Measurements from ENCODE around the gene DOCK4.

The DOCK4 gene

DNA sequence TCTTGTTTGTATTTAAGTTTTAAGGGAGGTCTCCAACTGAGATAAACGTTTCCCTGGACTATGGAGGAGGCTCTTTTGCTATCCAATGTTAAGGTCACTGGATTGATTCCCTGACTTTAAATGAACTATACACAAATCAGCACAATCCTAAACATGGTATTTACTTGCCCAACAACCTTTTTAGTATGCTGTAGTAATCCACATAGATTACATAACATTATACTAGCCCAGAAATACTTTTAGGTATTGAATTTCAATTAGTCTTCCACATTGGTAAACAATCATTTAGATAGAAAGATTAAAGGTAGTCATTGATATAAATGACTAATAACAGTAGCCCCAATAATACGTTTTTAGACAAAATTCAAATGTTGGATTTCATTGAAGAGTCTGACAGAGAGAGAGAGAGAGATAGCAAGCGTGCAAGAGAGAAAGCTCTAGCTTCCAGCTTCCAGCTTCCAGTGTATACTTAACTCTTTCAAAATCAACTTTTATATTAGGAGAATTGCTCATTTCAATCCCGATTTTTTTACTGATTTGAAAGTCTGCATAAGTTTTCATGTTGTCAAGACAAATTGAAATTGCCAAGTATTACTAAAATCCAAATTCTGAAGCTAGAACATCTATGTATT lies 155.8 kb downstream of the DOCK4 start:
- Histone ChIP-seq H3K4me1 (ENCODE audit: control insufficient read depth, low read depth, low read length) (no peaks in the 10 kb centered on the region), H3K56ac (ENCODE audit: low read length) (no peak overlapping the region), H3K18ac (ENCODE audit: low read length) (no peak overlapping the region), H3K36me3 (ENCODE audit: control insufficient read depth, insufficient read depth, low read length) (no peaks in the 10 kb centered on the region), H2BK120ac (ENCODE audit: low read depth, low read length) (no peak overlapping the region), H2BK15ac (replicated peaks; ENCODE audit: low read depth) (no peak overlapping the region), H3K27me3 (ENCODE audit: insufficient read depth, low read length, poor library complexity) (no peaks in the 10 kb centered on the region), H3K23ac (ENCODE audit: low read length) (no peak overlapping the region), H2AK5ac (ENCODE audit: low read length) (no peak overlapping the region), H4K8ac (ENCODE audit: low read depth, low read length) (no peak overlapping the region), H2BK5ac (ENCODE audit: low read length) (no peak overlapping the region), H3K79me2 (ENCODE audit: control insufficient read depth, insufficient read depth, low read length) (peaks cover 10% of the 10 kb centered on the region), H3K4ac (ENCODE audit: low read depth, low read length) (no peak overlapping the region), H3K27ac (ENCODE audit: low read depth, low read length) (no peak overlapping the region), H3K9ac (ENCODE audit: low read length) (no peak overlapping the region), H3K4me3 (ENCODE audit: low read length) (no peak overlapping the region), H3K4me2 (ENCODE audit: low read length) (no peak overlapping the region), H4K5ac (ENCODE audit: low read length) (no peak overlapping the region), H3K79me1 (ENCODE audit: low read length) (peaks cover 14% of the 10 kb centered on the region)
- no CpG with 5 or more reads among the region's 4 CpGs for WGBS (ENCODE audit: extremely low coverage, insufficient coverage, low lambda C conversion rate)
- DNase-seq: no peak

GRCh38 chr7:112049555-112050249 lies 156.5 kb downstream of the DOCK4 start:
- Histone ChIP-seq H3K4me2 (ENCODE audit: low read length) (no peak overlapping the region), H3K27me3 (ENCODE audit: insufficient read depth, low read length, poor library complexity) (no peaks in the 10 kb centered on the region), H3K18ac (ENCODE audit: low read length) (no peak overlapping the region), H3K4ac (ENCODE audit: low read depth, low read length) (no peak overlapping the region), H3K79me1 (ENCODE audit: low read length) (peaks cover 14% of the 10 kb centered on the region), H4K5ac (ENCODE audit: low read length) (no peak overlapping the region), H3K79me2 (ENCODE audit: control insufficient read depth, insufficient read depth, low read length) (peaks cover 12% of the 10 kb centered on the region), H2BK120ac (ENCODE audit: low read depth, low read length) (no peak overlapping the region), H2BK5ac (ENCODE audit: low read length) (no peak overlapping the region), H3K27ac (ENCODE audit: low read depth, low read length) (no peak overlapping the region), H3K56ac (ENCODE audit: low read length) (no peak overlapping the region), H3K4me3 (ENCODE audit: low read length) (no peak overlapping the region), H2AK5ac (ENCODE audit: low read length) (no peak overlapping the region), H2BK15ac (replicated peaks; ENCODE audit: low read depth) (no peak overlapping the region), H3K36me3 (ENCODE audit: control insufficient read depth, insufficient read depth, low read length) (no peaks in the 10 kb centered on the region), H3K9ac (ENCODE audit: low read length) (no peak overlapping the region), H3K23ac (ENCODE audit: low read length) (no peak overlapping the region), H4K8ac (ENCODE audit: low read depth, low read length) (no peak overlapping the region), H3K4me1 (ENCODE audit: control insufficient read depth, low read depth, low read length) (no peaks in the 10 kb centered on the region)
- DNase-seq: no peak
- WGBS (ENCODE audit: extremely low coverage, insufficient coverage, low lambda C conversion rate): no CpG with 5 or more reads among the region's 2 CpGs

- Histone ChIP-seq H3K4ac (ENCODE audit: low read depth, low read length) (no peak overlapping the region), H3K4me2 (ENCODE audit: low read length) (no peak overlapping the region), H3K79me1 (ENCODE audit: low read length) (peaks cover 12% of the 10 kb centered on the region), H3K36me3 (ENCODE audit: control insufficient read depth, insufficient read depth, low read length) (no peaks in the 10 kb centered on the region), H2BK5ac (ENCODE audit: low read length) (no peak overlapping the region), H4K5ac (ENCODE audit: low read length) (no peak overlapping the region), H2AK5ac (ENCODE audit: low read length) (no peak overlapping the region), H3K27ac (ENCODE audit: low read depth, low read length) (no peak overlapping the region), H3K18ac (ENCODE audit: low read length) (no peak overlapping the region), H3K9ac (ENCODE audit: low read length) (no peak overlapping the region), H2BK120ac (ENCODE audit: low read depth, low read length) (no peak overlapping the region), H4K8ac (ENCODE audit: low read depth, low read length) (no peak overlapping the region), H3K27me3 (ENCODE audit: insufficient read depth, low read length, poor library complexity) (no peaks in the 10 kb centered on the region), H3K4me1 (ENCODE audit: control insufficient read depth, low read depth, low read length) (no peaks in the 10 kb centered on the region), H3K4me3 (ENCODE audit: low read length) (no peak overlapping the region), H2BK15ac (replicated peaks; ENCODE audit: low read depth) (no peak overlapping the region), H3K79me2 (ENCODE audit: control insufficient read depth, insufficient read depth, low read length) (peaks cover 7% of the 10 kb centered on the region), H3K23ac (ENCODE audit: low read length) (no peak overlapping the region), H3K56ac (ENCODE audit: low read length) (no peak overlapping the region)
- no peak for DNase-seq
- no CpG with 5 or more reads among the region's 2 CpGs for WGBS (ENCODE audit: extremely low coverage, insufficient coverage, low lambda C conversion rate)
These were observed 158.8 kb downstream of the DOCK4 start for GRCh38 chr7:112047421-112047820.

GRCh38 chr7:112045222-112045621 lies 161.0 kb downstream of the DOCK4 start:
- Histone ChIP-seq H4K5ac (ENCODE audit: low read length) (no peak overlapping the region), H4K8ac (ENCODE audit: low read depth, low read length) (no peak overlapping the region), H3K79me1 (ENCODE audit: low read length) (peaks cover 15% of the 10 kb centered on the region), H3K4me2 (ENCODE audit: low read length) (no peak overlapping the region), H3K79me2 (ENCODE audit: control insufficient read depth, insufficient read depth, low read length) (peaks cover 7% of the 10 kb centered on the region), H3K27ac (ENCODE audit: low read depth, low read length) (no peak overlapping the region), H3K36me3 (ENCODE audit: control insufficient read depth, insufficient read depth, low read length) (no peaks in the 10 kb centered on the region), H3K56ac (ENCODE audit: low read length) (no peak overlapping the region), H2BK15ac (replicated peaks; ENCODE audit: low read depth) (no peak overlapping the region), H3K9ac (ENCODE audit: low read length) (no peak overlapping the region), H3K4me1 (ENCODE audit: control insufficient read depth, low read depth, low read length) (no peaks in the 10 kb centered on the region), H3K23ac (ENCODE audit: low read length) (no peak overlapping the region), H2BK5ac (ENCODE audit: low read length) (no peak overlapping the region), H3K18ac (ENCODE audit: low read length) (no peak overlapping the region), H2AK5ac (ENCODE audit: low read length) (no peak overlapping the region), H3K4ac (ENCODE audit: low read depth, low read length) (no peak overlapping the region), H3K4me3 (ENCODE audit: low read length) (no peak overlapping the region), H3K27me3 (ENCODE audit: insufficient read depth, low read length, poor library complexity) (no peaks in the 10 kb centered on the region), H2BK120ac (ENCODE audit: low read depth, low read length) (no peak overlapping the region)
- no peak for DNase-seq

DNA sequence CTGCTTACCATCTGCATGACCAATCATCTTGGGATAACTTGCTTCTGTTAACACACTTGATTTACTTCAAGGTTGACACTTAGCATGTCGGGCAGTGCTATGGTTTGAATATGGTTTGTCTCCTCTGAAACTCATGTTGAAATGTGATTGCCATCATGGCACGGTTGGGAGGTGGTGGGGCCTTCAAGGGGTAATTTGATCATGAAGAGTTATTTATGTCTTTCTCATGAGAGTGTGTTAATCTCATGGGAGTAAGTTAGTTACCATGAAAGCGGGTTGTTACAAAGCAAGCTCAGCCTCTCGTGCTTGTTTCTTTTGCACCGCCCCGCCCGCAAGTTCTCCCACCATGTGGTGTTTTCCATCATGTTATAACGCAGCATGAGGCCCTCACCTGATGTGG lies 163.6 kb downstream of the DOCK4 start:
- H3K56ac ChIP-seq (ENCODE audit: low read length): no peak overlapping the region
- peaks cover 7% of the 10 kb centered on the region for H3K79me2 ChIP-seq (ENCODE audit: control insufficient read depth, insufficient read depth, low read length)
- H3K4ac ChIP-seq (ENCODE audit: low read depth, low read length): no peak overlapping the region
- H3K9ac ChIP-seq (ENCODE audit: low read length): no peak overlapping the region
- no peak overlapping the region for H3K23ac ChIP-seq (ENCODE audit: low read length)
- H3K18ac ChIP-seq (ENCODE audit: low read length): no peak overlapping the region
- no CpG with 5 or more reads among the region's 8 CpGs for WGBS (ENCODE audit: extremely low coverage, insufficient coverage, low lambda C conversion rate)
- no peak overlapping the region for H2BK120ac ChIP-seq (ENCODE audit: low read depth, low read length)
- H2BK15ac ChIP-seq (replicated peaks; ENCODE audit: low read depth): no peak overlapping the region
- H3K27me3 ChIP-seq (ENCODE audit: insufficient read depth, low read length, poor library complexity): no peaks in the 10 kb centered on the region
- no peak overlapping the region for H3K27ac ChIP-seq (ENCODE audit: low read depth, low read length)
- H3K4me3 ChIP-seq (ENCODE audit: low read length): no peak overlapping the region
- H2BK5ac ChIP-seq (ENCODE audit: low read length): no peak overlapping the region
- H3K79me1 ChIP-seq (ENCODE audit: low read length): peaks cover 15% of the 10 kb centered on the region
- no peak overlapping the region for H4K8ac ChIP-seq (ENCODE audit: low read depth, low read length)
- no peak overlapping the region for H3K4me2 ChIP-seq (ENCODE audit: low read length)
- no peak for DNase-seq
- no peak overlapping the region for H4K5ac ChIP-seq (ENCODE audit: low read length)
- H3K36me3 ChIP-seq (ENCODE audit: control insufficient read depth, insufficient read depth, low read length): no peaks in the 10 kb centered on the region
- H3K4me1 ChIP-seq (ENCODE audit: control insufficient read depth, low read depth, low read length): no peaks in the 10 kb centered on the region
- no peak overlapping the region for H2AK5ac ChIP-seq (ENCODE audit: low read length)

DNA sequence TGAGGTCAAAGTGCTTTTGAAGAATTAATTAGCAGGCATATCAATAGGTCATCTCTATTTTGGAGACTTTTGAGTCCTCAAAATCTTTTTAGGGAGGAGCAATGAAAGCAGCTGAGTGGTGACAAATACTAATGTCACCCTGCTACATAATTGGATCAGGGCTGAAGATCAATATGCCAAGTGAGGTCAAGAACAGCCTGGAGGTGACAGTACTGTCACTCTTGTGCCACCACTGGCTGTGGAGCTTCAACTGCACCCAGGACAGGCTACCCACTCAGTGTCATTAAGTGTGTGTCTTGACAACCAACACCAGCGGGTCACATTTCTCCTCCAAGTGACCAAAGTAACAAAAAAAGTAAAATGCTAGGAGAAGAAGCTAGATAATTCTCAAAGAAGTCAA lies 167.8 kb downstream of the DOCK4 start:
- Histone ChIP-seq H3K36me3 (ENCODE audit: control insufficient read depth, insufficient read depth, low read length) (no peaks in the 10 kb centered on the region), H3K4me3 (ENCODE audit: low read length) (no peak overlapping the region), H3K4me2 (ENCODE audit: low read length) (no peak overlapping the region), H3K9ac (ENCODE audit: low read length) (no peak overlapping the region), H2BK15ac (replicated peaks; ENCODE audit: low read depth) (no peak overlapping the region), H3K4ac (ENCODE audit: low read depth, low read length) (no peak overlapping the region), H3K56ac (ENCODE audit: low read length) (no peak overlapping the region), H3K27ac (ENCODE audit: low read depth, low read length) (no peak overlapping the region), H2BK120ac (ENCODE audit: low read depth, low read length) (no peak overlapping the region), H3K23ac (ENCODE audit: low read length) (no peak overlapping the region), H3K27me3 (ENCODE audit: insufficient read depth, low read length, poor library complexity) (no peaks in the 10 kb centered on the region), H3K18ac (ENCODE audit: low read length) (no peak overlapping the region), H3K4me1 (ENCODE audit: control insufficient read depth, low read depth, low read length) (no peaks in the 10 kb centered on the region), H4K8ac (ENCODE audit: low read depth, low read length) (no peak overlapping the region), H2AK5ac (ENCODE audit: low read length) (no peak overlapping the region), H2BK5ac (ENCODE audit: low read length) (no peak overlapping the region), H3K79me2 (ENCODE audit: control insufficient read depth, insufficient read depth, low read length) (no peaks in the 10 kb centered on the region), H4K5ac (ENCODE audit: low read length) (no peak overlapping the region), H3K79me1 (ENCODE audit: low read length) (peaks cover 7% of the 10 kb centered on the region)
- no peak for DNase-seq
- WGBS (ENCODE audit: extremely low coverage, insufficient coverage, low lambda C conversion rate): no CpG with 5 or more reads among the region's 1 CpG
